MM.1S (cell line): Measurements from ENCODE around the gene APOH.
A peak's percentile ranks its signal among the peaks of the same experiment; 100 is the strongest.

Experiments
- DNase-seq: peaks from one replicate; pipeline ENCODE4 v3.0.0-alpha.2; 2015
- H2AFZ ChIP-seq: fragments of 300-600 bp; sonication (generic); 2 replicates; pipeline ENCODE4 v1.6.0; 2016; ENCODE audit warnings: antibody characterized with exemption, low read length
- H3F3A ChIP-seq: fragments of 300-600 bp; sonication (generic); 2 replicates; pipeline ENCODE4 v1.6.1; 2016; ENCODE audit warnings: mild to moderate bottlenecking, antibody characterized with exemption, low read length, moderate library complexity, mixed read lengths; ENCODE audit not compliant: insufficient read depth
- H3K27ac ChIP-seq: fragments of 300-600 bp; sonication (generic); 2 replicates; pipeline ENCODE4 v1.5.1; 2016; ENCODE audit warnings: mild to moderate bottlenecking, low read length
- H3K27me3 ChIP-seq: fragments of 300-600 bp; sonication (generic); replicated peaks from 2 replicates; pipeline ENCODE4 v1.6.0; 2016; ENCODE audit warnings: low read length; ENCODE audit not compliant: insufficient read depth
- H3K36me3 ChIP-seq: fragments of 300-600 bp; sonication (generic); replicated peaks from 2 replicates; pipeline ENCODE4 v1.6.1; 2016; ENCODE audit warnings: mild to moderate bottlenecking, low read length, mixed read lengths; ENCODE audit not compliant: insufficient read depth
- H3K4me1 ChIP-seq: fragments of 300-600 bp; sonication (generic); 2 replicates; pipeline ENCODE4 v1.6.1; 2016; ENCODE audit warnings: low read length, mixed read lengths
- H3K4me2 ChIP-seq: fragments of 300-600 bp; sonication (generic); 2 replicates; pipeline ENCODE4 v1.6.0; 2016; ENCODE audit warnings: low read depth, low read length
- H3K4me3 ChIP-seq: fragments of 300-600 bp; sonication (generic); 2 replicates; pipeline ENCODE4 v1.5.1; 2016; ENCODE audit warnings: low read length, mixed read lengths
- H3K79me2 ChIP-seq: fragments of 300-600 bp; sonication (generic); 2 replicates; pipeline ENCODE4 v1.6.1; 2016; ENCODE audit warnings: mixed run types, low read length, mixed read lengths
- H3K9ac ChIP-seq: fragments of 300-600 bp; sonication (generic); 2 replicates; pipeline ENCODE4 v1.6.1; 2016; ENCODE audit warnings: low read length, mixed read lengths
- H3K9me2 ChIP-seq: fragments of 300-600 bp; sonication (generic); replicated peaks from 2 replicates; pipeline ENCODE4 v1.6.1; 2016; ENCODE audit warnings: mild to moderate bottlenecking, low read length, mixed read lengths; ENCODE audit not compliant: insufficient read depth
- H3K9me3 ChIP-seq: fragments of 300-600 bp; sonication (generic); replicated peaks from 2 replicates; pipeline ENCODE4 v1.6.1; 2016; ENCODE audit warnings: mild to moderate bottlenecking, low read length, mixed read lengths; ENCODE audit not compliant: insufficient read depth
- H4K20me1 ChIP-seq: fragments of 300-600 bp; sonication (generic); 2 replicates; pipeline ENCODE4 v1.6.1; 2016; ENCODE audit warnings: mild to moderate bottlenecking, low read length, moderate library complexity, mixed read lengths; ENCODE audit not compliant: insufficient read depth
- CTCF ChIP-seq: fragments of 300-600 bp; sonication (generic); IDR thresholded peaks from 2 replicates; pipeline ENCODE4 v1.5.1; 2016; ENCODE audit warnings: antibody characterized with exemption, low read length, mixed read lengths
- EZH2 ChIP-seq: fragments of 300-600 bp; sonication (generic); optimal IDR thresholded peaks from 2 replicates; pipeline ENCODE3; 2017; ENCODE audit warnings: low read depth, mild to moderate bottlenecking, antibody characterized with exemption, low read length, mixed read lengths
- EZH2phosphoT487 ChIP-seq: fragments of 300-600 bp; sonication (generic); IDR thresholded peaks from 2 replicates; pipeline ENCODE4 v1.6.1; 2018; ENCODE audit warnings: antibody characterized with exemption, low read length

Gene APOH

GRCh38 chr17:66200685-66201092 lies 28.5 kb downstream of the APOH start:
- no peaks in the 10 kb centered on the region for H4K20me1 ChIP-seq
- no peak overlapping the region for H3K9ac ChIP-seq
- no peaks in the 10 kb centered on the region for H3K9me2 ChIP-seq
- no peak for TF ChIP-seq EZH2
- TF ChIP-seq EZH2phosphoT487, result no peak
- TF ChIP-seq CTCF, result peak; percentile 62
- H3K4me1 ChIP-seq, result no peaks in the 10 kb centered on the region
- no peak overlapping the region for H3K4me3 ChIP-seq
- no peak overlapping the region for H3K27ac ChIP-seq
- no peaks in the 10 kb centered on the region for H3K36me3 ChIP-seq
- H3K4me2 ChIP-seq, result no peak overlapping the region
- H2AFZ ChIP-seq, result no peak overlapping the region
- H3K79me2 ChIP-seq, result no peaks in the 10 kb centered on the region
- no peaks in the 10 kb centered on the region for H3F3A ChIP-seq
- H3K9me3 ChIP-seq, result no peaks in the 10 kb centered on the region
- H3K27me3 ChIP-seq, result no peaks in the 10 kb centered on the region
- DNase-seq, result peak; percentile 53

GRCh38 chr17:66198242-66198641 lies 31.0 kb downstream of the APOH start:
- Histone ChIP-seq H3F3A (no peaks in the 10 kb centered on the region), H3K79me2 (no peaks in the 10 kb centered on the region), H3K27me3 (no peaks in the 10 kb centered on the region), H3K9ac (no peak overlapping the region), H3K4me3 (no peak overlapping the region), H4K20me1 (no peaks in the 10 kb centered on the region), H3K27ac (no peak overlapping the region), H2AFZ (no peak overlapping the region), H3K4me2 (no peak overlapping the region), H3K36me3 (no peaks in the 10 kb centered on the region), H3K4me1 (no peaks in the 10 kb centered on the region), H3K9me2 (no peaks in the 10 kb centered on the region), H3K9me3 (no peaks in the 10 kb centered on the region)
- DNase-seq, result no peak
- TF ChIP-seq EZH2, result no peak
- TF ChIP-seq EZH2phosphoT487, result no peak
- no peak for TF ChIP-seq CTCF

GRCh38 chr17:66192378-66192687 lies 36.9 kb downstream of the APOH start:
- H3K27me3 ChIP-seq, result no peaks in the 10 kb centered on the region
- H3K79me2 ChIP-seq, result no peaks in the 10 kb centered on the region
- H3K36me3 ChIP-seq, result no peaks in the 10 kb centered on the region
- no peak for TF ChIP-seq CTCF
- TF ChIP-seq EZH2phosphoT487, result no peak
- TF ChIP-seq EZH2, result no peak
- peaks cover 15% of the 10 kb centered on the region for H3F3A ChIP-seq
- H3K4me1 ChIP-seq, result peaks cover 7% of the 10 kb centered on the region
- H3K9ac ChIP-seq, result peak overlapping the region; percentile 25; the same call in 1 of the 2 replicates
- H3K4me2 ChIP-seq, result peak overlapping the region; percentile 90
- H2AFZ ChIP-seq, result peak overlapping the region; percentile 92
- no peaks in the 10 kb centered on the region for H4K20me1 ChIP-seq
- peak overlapping the region; percentile 82 for H3K4me3 ChIP-seq
- no peaks in the 10 kb centered on the region for H3K9me2 ChIP-seq
- peak overlapping the region; percentile 17; the same call in 1 of the 2 replicates for H3K27ac ChIP-seq
- DNase-seq, result no peak
- H3K9me3 ChIP-seq, result no peaks in the 10 kb centered on the region
